K562 (cell line): ENCODE data around the gene NOPCHAP1. TPM values are rescaled to one million over a fixed set of nuclear protein-coding genes. Genes with fewer than 3 reads are reported as not detected.

Source experiments
- ADNP ChIP-seq: fragments of 200-800 bp; sonication (Bioruptor generic); IDR thresholded peaks from 2 replicates; pipeline ENCODE4 v1.6.1; 2016; ENCODE audit warnings: missing genetic modification characterization, missing compliant biosample characterization
- CHD7 ChIP-seq: fragments of 200-600 bp; sonication (generic); IDR thresholded peaks from one replicate; pipeline ENCODE4 v1.6.1; 2012; ENCODE audit warnings: mild to moderate bottlenecking, low read depth, low read length, inconsistent platforms
- COPS2 ChIP-seq: fragments of 450-650 bp; conservative IDR thresholded peaks from 2 replicates; pipeline ENCODE4 v1.6.1; 2016; ENCODE audit warnings: mild to moderate bottlenecking, moderate library complexity
- CUX1 ChIP-seq: fragments of 200-800 bp; sonication (Bioruptor generic); IDR thresholded peaks from 2 replicates; pipeline ENCODE4 v1.6.1; 2016; ENCODE audit warnings: missing genetic modification characterization, missing compliant biosample characterization
- polyA plus RNA-seq, 8 experiments: library from polyadenylated mRNA; depleted of rRNA in 4 of 8; stranded (reverse) in 5 of 8; unstranded in 3 of 8; fragments of >200 nt; fragmentation: Nextera tagmentation in 2 of 8; fragmentation: Illumina TruSeq in 1 of 8; extraction: Ambion mirVana in 2 of 8; extraction: Trizol in 1 of 8; gene quantifications; 2 replicates each; pipeline versions ENCODE4 v1.2.1 to v1.2.3, GENCODE V29; 2011 to 2014; ENCODE audit warnings: inconsistent platforms in 1 of 8, missing spikeins in 1 of 8
- total RNA-seq, 7 experiments: library from RNA; depleted of rRNA in 6 of 7; stranded (reverse); fragments of >200 nt in 6 of 7; fragmentation: Illumina TruSeq in 2 of 7; extraction: Trizol in 2 of 7; gene quantifications; 2 replicates each; pipeline versions ENCODE4 v1.2.1 to v1.2.3, GENCODE V29; 2011 to 2021; ENCODE audit warnings: low replicate concordance in 1 of 7

NOPCHAP1 gene
- total and polyA plus RNA-seq, 9 of the 15 experiments (the other 6 are each of a cell fraction or from before 2014, with no cell fraction given) = 19.4 to 108 (median 33.4) TPM

- TF ChIP-seq CHD7 (no peak), CUX1 (no peak), COPS2 (no peak), ADNP (tag) (no peak)
Measured at GRCh38 chr12:105032703-105033357, 46.7 kb downstream of the NOPCHAP1 start (continued).
